ENCODE measurements around the gene WNT5A.

Gene WNT5A

DNA sequence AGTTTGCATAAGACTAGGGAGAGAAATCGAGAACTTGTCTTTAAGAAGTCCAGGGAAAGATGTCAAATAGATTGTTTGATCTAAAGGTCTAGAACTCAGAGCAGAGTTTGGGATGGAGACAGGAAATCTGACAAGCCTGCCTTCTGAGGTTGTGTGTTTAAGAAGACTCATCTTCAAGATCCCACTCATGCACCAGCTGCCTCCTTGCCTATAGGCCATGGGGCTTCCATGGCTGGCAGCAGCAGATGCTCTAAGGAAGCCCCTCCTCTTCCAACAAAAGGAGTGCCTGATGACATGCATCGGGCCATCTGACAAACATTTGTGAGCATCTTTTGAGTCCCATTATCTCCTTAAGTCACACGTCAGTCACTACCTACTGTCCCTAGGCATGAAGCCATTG, 47.4 kb downstream of the WNT5A start:
- TF ChIP-seq, protein P1, sequence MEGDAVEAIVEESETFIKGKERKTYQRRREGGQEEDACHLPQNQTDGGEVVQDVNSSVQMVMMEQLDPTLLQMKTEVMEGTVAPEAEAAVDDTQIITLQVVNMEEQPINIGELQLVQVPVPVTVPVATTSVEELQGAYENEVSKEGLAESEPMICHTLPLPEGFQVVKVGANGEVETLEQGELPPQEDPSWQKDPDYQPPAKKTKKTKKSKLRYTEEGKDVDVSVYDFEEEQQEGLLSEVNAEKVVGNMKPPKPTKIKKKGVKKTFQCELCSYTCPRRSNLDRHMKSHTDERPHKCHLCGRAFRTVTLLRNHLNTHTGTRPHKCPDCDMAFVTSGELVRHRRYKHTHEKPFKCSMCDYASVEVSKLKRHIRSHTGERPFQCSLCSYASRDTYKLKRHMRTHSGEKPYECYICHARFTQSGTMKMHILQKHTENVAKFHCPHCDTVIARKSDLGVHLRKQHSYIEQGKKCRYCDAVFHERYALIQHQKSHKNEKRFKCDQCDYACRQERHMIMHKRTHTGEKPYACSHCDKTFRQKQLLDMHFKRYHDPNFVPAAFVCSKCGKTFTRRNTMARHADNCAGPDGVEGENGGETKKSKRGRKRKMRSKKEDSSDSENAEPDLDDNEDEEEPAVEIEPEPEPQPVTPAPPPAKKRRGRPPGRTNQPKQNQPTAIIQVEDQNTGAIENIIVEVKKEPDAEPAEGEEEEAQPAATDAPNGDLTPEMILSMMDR (IDR thresholded peaks at IDR 0.05; ENCODE audit: borderline replicate concordance, insufficient read depth, low read depth, low read length), result no peak
- H3K4me3 ChIP-seq (ENCODE audit: low read depth, low read length), result no peak overlapping the region

DNA sequence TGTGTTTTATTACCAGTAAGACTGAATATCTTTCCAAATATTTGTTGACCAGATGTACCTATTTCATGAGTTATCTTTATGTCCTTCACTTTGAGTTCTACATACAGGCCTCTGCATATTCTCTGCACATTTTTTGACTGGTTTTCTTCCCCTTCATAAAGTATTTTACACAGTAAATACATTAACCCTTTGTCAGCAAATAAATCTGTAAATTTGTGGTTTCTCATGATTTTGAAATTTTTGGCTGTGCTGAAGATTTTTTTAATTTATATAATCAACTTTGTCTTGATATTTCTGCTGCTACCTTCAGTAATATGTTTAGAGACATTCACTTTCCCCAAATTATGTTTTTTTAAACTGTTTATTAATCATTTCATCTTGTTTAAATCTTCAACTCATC, 50.5 kb downstream of the WNT5A start:
- TF ChIP-seq, protein P1 (IDR thresholded peaks at IDR 0.05; ENCODE audit: borderline replicate concordance, insufficient read depth, low read depth, low read length), result no peak

DNA sequence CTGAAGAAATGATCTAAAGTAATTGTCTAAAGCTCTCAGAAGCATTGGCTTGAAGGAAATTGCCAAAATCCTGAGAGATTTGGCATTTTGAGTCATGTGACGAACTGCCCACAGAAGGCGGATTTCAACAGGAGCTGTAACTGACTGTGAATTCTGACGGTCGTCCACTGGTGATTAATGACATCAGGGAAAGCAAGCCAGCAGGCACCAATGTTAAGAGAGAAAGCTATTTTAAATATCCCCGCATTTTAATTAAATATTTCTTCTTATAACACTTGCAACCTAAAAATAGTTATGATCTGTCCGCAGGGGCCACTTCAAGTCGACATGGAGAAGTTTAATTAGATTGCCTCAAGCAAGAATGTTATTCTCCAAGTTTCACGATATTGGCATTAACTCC, 51.6 kb downstream of the WNT5A start:
- TF ChIP-seq, protein P1 (IDR thresholded peaks at IDR 0.05; ENCODE audit: borderline replicate concordance, insufficient read depth, low read depth, low read length), result no peak
- no peak overlapping the region for H3K4me3 ChIP-seq (ENCODE audit: low read depth, low read length)

More for the DNA sequence above, 50.5 kb downstream of the WNT5A start:
- H3K4me3 ChIP-seq (ENCODE audit: low read depth, low read length), result no peak overlapping the region

DNA sequence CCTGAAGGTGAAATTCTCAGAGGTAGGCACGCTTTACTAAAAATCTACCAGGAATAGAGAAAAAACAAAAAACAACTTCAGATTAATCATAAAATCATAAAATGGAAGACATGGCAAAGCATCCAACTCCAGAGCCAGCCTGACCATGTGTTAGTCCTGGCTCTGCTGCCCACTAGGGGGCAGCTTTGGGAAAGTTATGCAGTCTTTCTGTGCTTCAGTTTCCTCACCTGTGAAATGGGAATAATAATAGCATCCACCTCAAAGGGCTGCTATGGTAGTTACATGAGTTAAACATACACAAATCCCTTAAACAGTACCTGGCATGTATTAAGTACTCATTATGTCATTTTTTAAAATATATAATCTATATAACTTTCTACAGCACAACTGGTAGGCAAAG, 52.3 kb downstream of the WNT5A start:
- TF ChIP-seq, protein P1 (IDR thresholded peaks at IDR 0.05; ENCODE audit: borderline replicate concordance, insufficient read depth, low read depth, low read length), result peak; percentile 75
- H3K4me3 ChIP-seq (ENCODE audit: low read depth, low read length), result no peak overlapping the region

DNA sequence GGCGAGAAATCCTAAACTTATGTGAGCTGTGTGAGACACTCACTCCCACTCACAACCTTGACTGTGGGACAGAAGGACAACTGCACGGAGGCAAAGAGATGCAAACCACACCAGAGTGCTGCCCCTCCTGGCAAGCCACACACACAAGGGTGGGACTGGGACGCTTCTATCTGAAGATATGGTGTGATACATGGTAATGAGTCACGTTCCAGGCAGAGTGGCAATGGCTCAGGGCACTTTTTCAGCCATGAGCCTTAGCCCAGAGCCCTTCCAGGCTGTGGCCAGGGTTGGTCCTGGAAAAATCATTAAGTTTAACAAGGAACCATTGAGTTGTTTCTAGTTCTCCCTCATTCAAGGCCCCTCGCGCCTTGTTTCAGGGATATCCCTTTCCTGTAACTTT, 56.1 kb downstream of the WNT5A start:
- no peak overlapping the region for H3K4me3 ChIP-seq (ENCODE audit: low read depth, low read length)
- TF ChIP-seq, protein P1 (IDR thresholded peaks at IDR 0.05; ENCODE audit: borderline replicate concordance, insufficient read depth, low read depth, low read length), result no peak

DNA sequence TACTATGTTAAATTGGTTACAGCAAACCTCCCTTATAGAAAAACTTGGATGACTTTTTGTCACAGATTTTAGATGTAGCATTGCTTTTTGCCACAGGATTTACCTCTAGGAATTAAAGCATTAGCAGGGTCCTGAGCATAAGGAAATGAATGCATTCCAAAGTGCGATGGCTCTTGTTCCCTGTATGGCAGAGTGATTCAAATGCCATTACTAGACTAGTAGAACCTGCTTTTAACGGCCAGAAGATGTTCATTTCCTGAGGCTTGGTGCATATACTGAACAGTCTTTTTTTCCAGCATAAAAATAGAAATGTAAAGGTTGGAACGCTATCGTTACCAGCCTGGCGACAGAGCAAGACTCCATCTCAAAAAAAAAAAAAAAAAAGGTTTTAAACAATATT, 59.4 kb downstream of the WNT5A start:
- H3K4me3 ChIP-seq (ENCODE audit: low read depth, low read length), result no peak overlapping the region
- TF ChIP-seq, protein P1 (IDR thresholded peaks at IDR 0.05; ENCODE audit: borderline replicate concordance, insufficient read depth, low read depth, low read length), result no peak

DNA sequence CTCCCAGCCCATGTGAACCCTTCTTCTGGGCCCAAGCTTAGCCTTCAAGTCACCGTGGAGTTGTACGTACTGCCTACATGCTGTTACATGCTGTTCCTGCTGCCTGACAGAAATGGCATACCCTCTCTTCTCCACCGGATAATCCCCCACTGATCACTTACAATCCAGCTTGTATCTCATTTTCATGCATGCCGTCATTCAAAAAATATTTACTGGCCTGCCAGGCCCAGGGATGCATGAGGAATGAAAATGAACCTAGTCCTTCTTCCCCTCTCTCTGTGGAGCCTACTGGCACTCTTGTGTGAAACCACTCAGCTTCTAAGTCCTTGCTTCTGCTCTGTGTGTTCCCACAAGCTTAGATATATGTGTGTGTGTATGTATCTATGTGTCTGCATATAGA, 60.6 kb downstream of the WNT5A start:
- no peak overlapping the region for H3K4me3 ChIP-seq (ENCODE audit: low read depth, low read length)
- TF ChIP-seq, protein P1 (IDR thresholded peaks at IDR 0.05; ENCODE audit: borderline replicate concordance, insufficient read depth, low read depth, low read length), result no peak

Data from GM12875 (cell line).